Glutamatergic neuron (in vitro differentiated cells): ENCODE measurements around the gene AGR3. TPM values are rescaled to one million over a fixed set of nuclear protein-coding genes. Genes with fewer than 3 reads are reported as not detected.

Experiments used
- DNase-seq: peaks from one replicate; pipeline ENCODE4 v3.0.0; 2022
- H3K27ac Mint-ChIP-seq: one replicate; pipeline ENCODE4 v1.8.0; 2020; ENCODE audit warnings: mild to moderate bottlenecking, mixed read lengths, inconsistent platforms; ENCODE audit not compliant: unreplicated experiment
- H3K27me3 Mint-ChIP-seq: one replicate; pipeline ENCODE4 v1.8.0; 2020; ENCODE audit warnings: mild to moderate bottlenecking, moderate library complexity, mixed read lengths, inconsistent platforms; ENCODE audit not compliant: unreplicated experiment
- H3K36me3 Mint-ChIP-seq: one replicate; pipeline ENCODE4 v1.8.0; 2020; ENCODE audit warnings: mild to moderate bottlenecking, mixed read lengths, inconsistent platforms; ENCODE audit not compliant: unreplicated experiment
- H3K4me1 Mint-ChIP-seq: one replicate; pipeline ENCODE4 v1.8.0; 2020; ENCODE audit warnings: mild to moderate bottlenecking, low read depth, mixed read lengths, inconsistent platforms; ENCODE audit not compliant: unreplicated experiment
- H3K4me3 Mint-ChIP-seq: one replicate; pipeline ENCODE4 v1.8.0; 2020; ENCODE audit warnings: mild to moderate bottlenecking, mixed read lengths, inconsistent platforms; ENCODE audit not compliant: unreplicated experiment
- H3K9me3 Mint-ChIP-seq: one replicate; pipeline ENCODE4 v1.8.0; 2020; ENCODE audit warnings: mild to moderate bottlenecking, moderate library complexity, mixed read lengths, inconsistent platforms; ENCODE audit not compliant: unreplicated experiment
- total RNA-seq: library from RNA; stranded (reverse); fragmentation: NEBNext Ultra II Directional; extraction: Animal tissue kit (Norgen Biotek cat#: 25700); gene quantifications from one replicate; pipeline ENCODE4 v1.2.1, GENCODE V29; 2021; ENCODE audit not compliant: unreplicated experiment
- TF ChIP-seq, protein P1 (sequence below): fragments of 200-600 bp; sonication (generic); IDR thresholded peaks from one replicate; pipeline ENCODE4 v1.5.0; 2021; ENCODE audit not compliant: partially characterized antibody, unreplicated experiment

The AGR3 gene
- total RNA-seq, 1 donor from 2014 or later, result not detected

DNA sequence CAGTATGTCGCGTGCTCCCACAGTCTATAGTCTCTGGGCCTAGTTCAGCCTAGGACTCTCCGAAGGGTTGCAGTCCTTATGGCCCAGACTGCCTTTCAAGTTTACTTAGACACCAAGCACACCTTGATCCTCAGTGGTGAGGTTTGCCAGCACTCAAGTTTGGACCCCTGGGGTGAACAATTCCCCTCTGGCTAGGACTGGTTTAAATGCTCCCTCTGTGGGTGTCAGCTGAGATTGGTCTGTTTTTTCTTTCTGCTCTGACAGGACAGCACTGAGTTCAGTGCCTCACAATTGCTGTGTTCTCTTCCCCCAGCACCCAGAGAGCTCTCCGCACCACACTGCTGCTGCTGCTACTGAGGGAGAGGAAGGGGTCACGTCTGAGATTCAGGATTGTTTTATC, 31.9 kb upstream of the AGR3 start:
- peaks cover 10% of the 10 kb centered on the region for H3K36me3 Mint-ChIP-seq
- H3K9me3 Mint-ChIP-seq, result peaks cover 4% of the 10 kb centered on the region
- peaks cover 36% of the 10 kb centered on the region for H3K4me1 Mint-ChIP-seq
- TF ChIP-seq, protein P1, sequence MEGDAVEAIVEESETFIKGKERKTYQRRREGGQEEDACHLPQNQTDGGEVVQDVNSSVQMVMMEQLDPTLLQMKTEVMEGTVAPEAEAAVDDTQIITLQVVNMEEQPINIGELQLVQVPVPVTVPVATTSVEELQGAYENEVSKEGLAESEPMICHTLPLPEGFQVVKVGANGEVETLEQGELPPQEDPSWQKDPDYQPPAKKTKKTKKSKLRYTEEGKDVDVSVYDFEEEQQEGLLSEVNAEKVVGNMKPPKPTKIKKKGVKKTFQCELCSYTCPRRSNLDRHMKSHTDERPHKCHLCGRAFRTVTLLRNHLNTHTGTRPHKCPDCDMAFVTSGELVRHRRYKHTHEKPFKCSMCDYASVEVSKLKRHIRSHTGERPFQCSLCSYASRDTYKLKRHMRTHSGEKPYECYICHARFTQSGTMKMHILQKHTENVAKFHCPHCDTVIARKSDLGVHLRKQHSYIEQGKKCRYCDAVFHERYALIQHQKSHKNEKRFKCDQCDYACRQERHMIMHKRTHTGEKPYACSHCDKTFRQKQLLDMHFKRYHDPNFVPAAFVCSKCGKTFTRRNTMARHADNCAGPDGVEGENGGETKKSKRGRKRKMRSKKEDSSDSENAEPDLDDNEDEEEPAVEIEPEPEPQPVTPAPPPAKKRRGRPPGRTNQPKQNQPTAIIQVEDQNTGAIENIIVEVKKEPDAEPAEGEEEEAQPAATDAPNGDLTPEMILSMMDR, result no peak
- no peak overlapping the region for H3K4me3 Mint-ChIP-seq
- DNase-seq, result no peak
- no peak overlapping the region for H3K27ac Mint-ChIP-seq
- H3K27me3 Mint-ChIP-seq, result peaks cover 3% of the 10 kb centered on the region

DNA sequence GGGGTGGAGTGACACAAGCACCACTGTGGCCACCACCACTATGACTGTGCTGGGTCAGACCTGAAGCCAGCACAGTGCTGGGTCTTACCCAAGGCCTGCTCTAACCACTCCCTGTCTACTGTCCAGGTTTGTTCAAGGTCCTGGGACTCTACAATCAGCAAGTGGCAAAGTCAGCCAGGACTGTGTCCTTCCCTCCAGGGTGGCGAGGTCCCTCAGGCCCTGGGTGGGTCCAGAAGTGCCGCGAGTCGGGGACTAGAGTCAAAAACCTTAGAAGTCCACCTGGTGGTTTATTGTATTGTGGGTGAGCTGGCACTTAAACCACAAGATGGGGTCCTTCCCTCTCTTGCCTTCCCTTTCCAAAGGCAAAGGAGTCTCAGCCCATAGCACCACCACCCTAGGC, 30.8 kb upstream of the AGR3 start:
- Mint-ChIP-seq H3K36me3 (peaks cover 10% of the 10 kb centered on the region), H3K4me1 (peaks cover 32% of the 10 kb centered on the region), H3K27me3 (peaks cover 3% of the 10 kb centered on the region), H3K9me3 (peaks cover 3% of the 10 kb centered on the region), H3K27ac (no peak overlapping the region), H3K4me3 (no peak overlapping the region)
- no peak for DNase-seq
- TF ChIP-seq, protein P1, result no peak

DNA sequence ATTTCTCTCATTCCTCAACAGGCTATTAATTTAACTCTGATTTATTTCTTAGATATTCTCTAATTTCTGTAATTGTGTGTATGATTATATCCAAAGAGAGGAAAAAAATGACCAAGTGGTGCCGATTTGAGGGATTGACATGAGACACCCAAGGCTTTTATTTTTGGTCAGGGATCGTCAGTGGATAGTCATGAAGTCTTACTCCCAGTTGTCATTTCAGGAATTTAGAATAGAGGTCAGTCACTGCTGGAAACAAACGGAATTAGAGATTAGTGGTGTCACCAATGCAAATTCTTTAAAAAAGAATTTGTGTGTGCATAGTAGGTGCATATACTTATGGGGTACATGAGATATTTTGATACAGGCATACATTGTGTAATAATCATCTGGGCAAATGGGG, 26.8 kb upstream of the AGR3 start:
- Mint-ChIP-seq H3K4me1 (peaks cover 6% of the 10 kb centered on the region), H3K4me3 (no peak overlapping the region), H3K36me3 (peaks cover 10% of the 10 kb centered on the region), H3K27me3 (no peaks in the 10 kb centered on the region), H3K27ac (no peak overlapping the region), H3K9me3 (no peaks in the 10 kb centered on the region)
- DNase-seq, result no peak
- TF ChIP-seq, protein P1, result no peak

DNA sequence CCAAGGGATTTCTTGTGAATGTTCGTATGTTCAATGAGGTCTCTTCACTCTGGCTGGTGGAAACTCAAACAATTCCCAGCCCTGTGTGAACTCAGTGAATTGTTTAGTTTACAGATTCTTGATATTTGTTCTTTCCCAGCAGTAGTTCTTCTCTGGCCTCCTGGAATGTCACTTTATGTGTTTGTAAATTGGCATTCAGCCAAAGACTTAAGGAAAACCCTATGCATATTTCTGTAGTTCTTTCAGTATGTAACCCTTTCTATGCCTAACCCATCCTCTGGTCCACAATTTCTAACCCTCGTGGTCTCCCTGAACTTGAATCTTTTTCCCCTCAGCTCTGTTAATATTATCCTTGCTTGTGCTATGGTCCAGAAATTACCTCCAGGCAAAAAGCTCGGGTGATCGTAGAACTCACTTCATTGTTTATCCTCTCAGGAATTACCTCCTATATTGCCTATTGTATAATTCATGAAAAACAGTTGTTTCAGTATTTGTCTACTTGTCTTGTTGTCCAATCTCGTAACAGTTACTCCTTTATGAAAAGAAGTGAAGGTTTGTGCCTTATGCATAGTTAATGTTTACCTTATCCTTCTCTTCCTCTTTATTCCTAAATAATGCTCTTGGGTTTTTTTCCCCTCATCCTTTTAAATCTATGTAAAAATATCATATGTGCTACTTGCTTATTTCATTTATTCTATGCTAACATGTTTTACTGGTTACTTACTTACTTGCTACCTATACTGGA, 23.7 kb upstream of the AGR3 start:
- no peak overlapping the region for H3K27ac Mint-ChIP-seq
- no peaks in the 10 kb centered on the region for H3K36me3 Mint-ChIP-seq
- H3K27me3 Mint-ChIP-seq, result no peaks in the 10 kb centered on the region
- no peak for DNase-seq
- no peaks in the 10 kb centered on the region for H3K9me3 Mint-ChIP-seq
- peaks cover 6% of the 10 kb centered on the region for H3K4me1 Mint-ChIP-seq
- TF ChIP-seq, protein P1, result no peak
- H3K4me3 Mint-ChIP-seq, result no peak overlapping the region

DNA sequence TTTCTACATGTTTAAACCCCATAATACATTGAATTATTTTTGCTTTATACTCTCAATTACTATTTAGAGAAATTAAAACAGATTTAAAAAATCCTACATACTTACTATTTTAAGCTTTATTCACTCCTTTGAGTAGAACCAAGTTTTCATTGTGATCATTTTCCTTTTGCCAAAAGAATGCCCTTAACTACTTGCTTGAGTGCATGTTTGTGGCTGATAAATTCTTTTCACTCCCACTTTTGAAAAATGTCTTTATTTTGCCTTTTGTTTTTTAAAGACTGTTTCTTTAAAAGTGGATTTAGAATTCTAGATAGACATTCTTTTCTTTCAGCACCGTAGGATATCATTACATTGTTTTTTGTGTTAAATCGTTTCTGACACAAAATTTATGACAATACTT, 22.3 kb upstream of the AGR3 start:
- TF ChIP-seq, protein P1, result no peak
- Mint-ChIP-seq H3K4me1 (peaks cover 6% of the 10 kb centered on the region), H3K27me3 (no peaks in the 10 kb centered on the region), H3K4me3 (no peak overlapping the region), H3K27ac (no peak overlapping the region), H3K9me3 (no peaks in the 10 kb centered on the region), H3K36me3 (no peaks in the 10 kb centered on the region)
- DNase-seq, result no peak
